Glutamatergic neuron (in vitro differentiated cells): ENCODE results near the gene LDLRAD4. TPM values are rescaled to one million over a fixed set of nuclear protein-coding genes. Genes with fewer than 3 reads are reported as not detected.

ENCODE experiments used
- DNase-seq: peaks from one replicate; pipeline ENCODE4 v3.0.0; 2022
- H3K27ac Mint-ChIP-seq: one replicate; pipeline ENCODE4 v1.8.0; 2020; ENCODE audit warnings: mild to moderate bottlenecking, mixed read lengths, inconsistent platforms; ENCODE audit not compliant: unreplicated experiment
- H3K27me3 Mint-ChIP-seq: one replicate; pipeline ENCODE4 v1.8.0; 2020; ENCODE audit warnings: mild to moderate bottlenecking, moderate library complexity, mixed read lengths, inconsistent platforms; ENCODE audit not compliant: unreplicated experiment
- H3K36me3 Mint-ChIP-seq: one replicate; pipeline ENCODE4 v1.8.0; 2020; ENCODE audit warnings: mild to moderate bottlenecking, mixed read lengths, inconsistent platforms; ENCODE audit not compliant: unreplicated experiment
- H3K4me1 Mint-ChIP-seq: one replicate; pipeline ENCODE4 v1.8.0; 2020; ENCODE audit warnings: mild to moderate bottlenecking, low read depth, mixed read lengths, inconsistent platforms; ENCODE audit not compliant: unreplicated experiment
- H3K4me3 Mint-ChIP-seq: one replicate; pipeline ENCODE4 v1.8.0; 2020; ENCODE audit warnings: mild to moderate bottlenecking, mixed read lengths, inconsistent platforms; ENCODE audit not compliant: unreplicated experiment
- H3K9me3 Mint-ChIP-seq: one replicate; pipeline ENCODE4 v1.8.0; 2020; ENCODE audit warnings: mild to moderate bottlenecking, moderate library complexity, mixed read lengths, inconsistent platforms; ENCODE audit not compliant: unreplicated experiment
- CTCF ChIP-seq: fragments of 200-600 bp; sonication (generic); IDR thresholded peaks from one replicate; pipeline ENCODE4 v1.5.0; 2021; ENCODE audit not compliant: partially characterized antibody, unreplicated experiment
- total RNA-seq: library from RNA; stranded (reverse); fragmentation: NEBNext Ultra II Directional; extraction: Animal tissue kit (Norgen Biotek cat#: 25700); gene quantifications from one replicate; pipeline ENCODE4 v1.2.1, GENCODE V29; 2021; ENCODE audit not compliant: unreplicated experiment

LDLRAD4 gene
- total RNA-seq, 1 donor from 2014 or later, result 0.29 TPM

DNA sequence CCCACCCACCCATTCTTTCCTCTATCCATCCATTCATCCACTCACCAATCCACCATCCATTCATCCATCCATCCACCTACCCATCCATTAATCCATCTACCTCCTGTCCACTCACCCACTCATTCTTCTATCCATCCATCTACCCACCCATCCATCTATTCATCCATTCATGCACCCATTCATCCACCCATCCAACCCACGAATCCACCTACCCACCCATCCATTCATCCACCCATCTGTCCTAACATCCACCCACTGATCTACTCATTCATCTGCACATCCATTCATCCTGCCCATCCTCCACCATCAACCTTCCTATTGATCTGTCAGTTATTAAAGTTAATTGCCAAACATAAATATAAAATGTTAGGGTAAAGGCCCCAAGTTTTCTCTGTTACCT is 25.6 kb downstream of the LDLRAD4 start:
- Mint-ChIP-seq H3K9me3 (peaks cover 5% of the 10 kb centered on the region), H3K27me3 (peaks cover 4% of the 10 kb centered on the region), H3K36me3 (peaks cover 8% of the 10 kb centered on the region), H3K27ac (no peak overlapping the region), H3K4me1 (peaks cover 4% of the 10 kb centered on the region), H3K4me3 (no peak overlapping the region)
- TF ChIP-seq CTCF, result no peak
- DNase-seq, result no peak

DNA sequence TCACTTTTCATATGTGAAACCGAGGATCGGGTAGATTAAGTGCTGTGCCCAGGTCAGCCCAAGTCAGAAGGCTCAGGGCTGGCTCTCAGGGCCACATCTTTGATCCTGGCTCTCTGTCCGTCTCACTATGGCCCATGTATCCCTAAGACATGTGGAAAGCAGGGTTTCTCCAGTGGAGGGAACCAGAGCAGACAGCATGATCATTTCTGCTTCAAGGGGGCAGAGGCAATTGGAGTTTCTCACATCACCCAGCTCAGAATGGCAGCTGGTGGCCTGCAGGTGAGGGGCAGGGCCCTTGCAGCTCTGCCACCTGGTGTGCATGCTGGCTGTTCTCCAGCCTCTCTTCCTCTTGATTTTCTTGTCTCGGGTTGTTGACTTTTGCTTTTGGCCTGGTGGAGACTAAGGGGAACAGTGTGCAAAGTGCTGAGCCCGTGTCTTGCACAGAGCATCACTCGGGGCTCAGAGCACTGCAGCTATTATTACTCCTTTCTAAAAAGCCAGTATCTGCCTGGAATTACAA is 27.0 kb downstream of the LDLRAD4 start:
- Mint-ChIP-seq H3K36me3 (peaks cover 8% of the 10 kb centered on the region), H3K27me3 (peaks cover 4% of the 10 kb centered on the region), H3K4me1 (peaks cover 4% of the 10 kb centered on the region), H3K4me3 (no peak overlapping the region), H3K27ac (no peak overlapping the region), H3K9me3 (peaks cover 5% of the 10 kb centered on the region)
- DNase-seq, result no peak
- no peak for TF ChIP-seq CTCF

GRCh38 chr18:13246121-13246520 is 27.6 kb downstream of the LDLRAD4 start:
- no peak for DNase-seq
- Mint-ChIP-seq H3K27ac (no peak overlapping the region), H3K4me3 (no peak overlapping the region), H3K27me3 (peaks cover 4% of the 10 kb centered on the region), H3K36me3 (peaks cover 8% of the 10 kb centered on the region), H3K4me1 (peaks cover 2% of the 10 kb centered on the region), H3K9me3 (peaks cover 5% of the 10 kb centered on the region)
- no peak for TF ChIP-seq CTCF

- H3K27me3 Mint-ChIP-seq, result peaks cover 4% of the 10 kb centered on the region
- no peak for TF ChIP-seq CTCF
- no peak overlapping the region for H3K27ac Mint-ChIP-seq
- peaks cover 8% of the 10 kb centered on the region for H3K36me3 Mint-ChIP-seq
- H3K4me1 Mint-ChIP-seq, result peaks cover 2% of the 10 kb centered on the region
- H3K9me3 Mint-ChIP-seq, result peaks cover 5% of the 10 kb centered on the region
- H3K4me3 Mint-ChIP-seq, result no peak overlapping the region
- no peak for DNase-seq
Measured at GRCh38 chr18:13246591-13246990, 28.0 kb downstream of the LDLRAD4 start.

DNA sequence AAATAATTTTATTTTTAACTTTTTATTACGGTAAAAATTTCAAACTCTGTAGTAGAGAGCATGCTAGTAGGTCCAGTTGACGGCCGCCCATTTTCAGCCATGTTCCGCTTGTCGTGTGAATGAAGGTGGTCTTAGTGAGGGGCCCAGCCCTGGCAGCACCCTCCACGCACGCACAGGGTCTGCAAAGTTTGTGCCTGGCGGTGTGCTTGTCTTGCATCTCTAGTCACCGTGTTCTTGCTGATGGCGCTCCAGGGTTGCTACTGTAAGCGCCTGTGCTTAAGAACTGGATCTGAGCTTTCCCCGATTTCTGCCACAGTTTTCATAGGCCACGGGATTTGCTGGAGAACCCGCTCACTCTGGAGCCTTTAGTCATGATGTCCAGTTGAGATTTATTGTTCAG is 28.9 kb downstream of the LDLRAD4 start:
- no peak for TF ChIP-seq CTCF
- Mint-ChIP-seq H3K4me1 (peaks cover 2% of the 10 kb centered on the region), H3K27ac (no peak overlapping the region), H3K4me3 (no peak overlapping the region), H3K9me3 (peaks cover 2% of the 10 kb centered on the region), H3K27me3 (peaks cover 4% of the 10 kb centered on the region), H3K36me3 (peaks cover 8% of the 10 kb centered on the region)
- DNase-seq, result no peak
